Transverse colon (tissue), 4 donors: Measurements from ENCODE around the gene RNF130. TPM values are rescaled to one million over a fixed set of nuclear protein-coding genes. Genes with fewer than 3 reads are reported as not detected.

Experiments used
- DNase-seq: peaks from one replicate; pipeline ENCODE4 v3.0.0-alpha.2; 2019
- H3K27ac ChIP-seq, 4 donors: fragments of 200-600 bp; sonication (generic); 2 replicates each; pipeline ENCODE4 v1.5.1; 2016 to 2018; ENCODE audit warnings: inconsistent platforms in 4 of 4
- H3K27me3 ChIP-seq: fragments of 200-600 bp; sonication (generic); 2 replicates; pipeline ENCODE4 v1.5.1; 2017; ENCODE audit warnings: inconsistent platforms
- H3K36me3 ChIP-seq, 4 donors: fragments of 200-600 bp; sonication (generic); 2 replicates each; pipeline ENCODE4 v1.5.1; 2017 to 2019; ENCODE audit warnings: inconsistent platforms in 4 of 4
- H3K4me1 ChIP-seq, 4 donors: fragments of 200-600 bp; sonication (generic); 2 replicates each; pipeline ENCODE4 v1.5.1; 2017 to 2020; ENCODE audit warnings: inconsistent platforms in 4 of 4
- H3K4me3 ChIP-seq, 4 donors: fragments of 200-600 bp; sonication (generic); 1 replicate in 1 of 4; 2 replicates in 3 of 4; pipeline versions ENCODE4 v1.5.1 to v1.6.1; 2017 to 2019; ENCODE audit warnings: inconsistent platforms in 4 of 4
- H3K9me3 ChIP-seq, 2 donors: fragments of 200-600 bp; sonication (generic); 2 replicates each; pipeline ENCODE4 v1.5.1; 2017 to 2019; ENCODE audit warnings: inconsistent platforms in 2 of 2
- CTCF ChIP-seq, 5 experiments: fragments of 200-600 bp in 3 of 5; fragments of 450-650 bp in 2 of 5; sonication (generic) in 3 of 5; IDR thresholded peaks; 1 replicate in 2 of 5; 2 replicates in 3 of 5; pipeline ENCODE4 v1.5.1; 2016 to 2017; ENCODE audit warnings: antibody characterized with exemption in 5 of 5, inconsistent platforms in 3 of 5, mild to moderate bottlenecking in 2 of 5, moderate library complexity in 1 of 5
- EP300 ChIP-seq: sonication (generic); formaldehyde crosslinking; IDR thresholded peaks from one replicate; pipeline ENCODE4 v1.6.1; 2017; ENCODE audit warnings: antibody characterized with exemption, low read depth
- POLR2A ChIP-seq: fragments of 450-650 bp; IDR thresholded peaks from one replicate; pipeline ENCODE4 v1.6.1; 2016; ENCODE audit warnings: antibody characterized with exemption, mild to moderate bottlenecking, moderate library complexity
- POLR2AphosphoS5 ChIP-seq, 3 donors: sonication (generic); formaldehyde crosslinking; IDR thresholded peaks; one replicate each; pipeline ENCODE4 v1.6.1; 2016; ENCODE audit warnings: antibody characterized with exemption in 3 of 3
- WGBS, 2 donors: methylation state at CpG; one replicate each; pipeline ENCODE4 v1.1.5; 2018; ENCODE audit warnings: low coverage in 1 of 2; 5-methylcytosine and 5-hydroxymethylcytosine counted together
- in situ Hi-C, 4 donors: fragments of 200-750 bp; cut with MboI; loops; one replicate each; pipeline versions ENCODE4 v1.15.0 to v1.15.1; 2017; ENCODE audit warnings: low sequenced_read_pairs in 3 of 4, low pct_ligation_motif_present in 1 of 4, low pct_unique_long_range_greater_than_20kb in 1 of 4
- intact Hi-C: fragments of 100-400 bp; cut with DNase I; formaldehyde crosslinking; loops from one replicate; pipeline ENCODE4 v1.15.1; 2023; ENCODE audit warnings: low total_unique reads
- total RNA-seq, 4 donors: library from RNA; depleted of rRNA; stranded (reverse); fragments of >200 nt; gene quantifications; one replicate each; pipeline ENCODE4 v1.1.0, GENCODE V29; 2016

RNF130 gene
- total RNA-seq, 4 donors from 2014 or later = 62.2 to 95.2 (median 70.3) TPM

GRCh38 chr5:180116077-180116999 is 44.8 kb upstream of the RNF130 start:
- Histone ChIP-seq H3K9me3 (no peaks in the 10 kb centered on the region), H3K36me3 (no peaks in the 10 kb centered on the region), H3K27me3 (no peaks in the 10 kb centered on the region), H3K27ac (no peak overlapping the region), H3K4me3 (no peak overlapping the region), H3K4me1 (no peaks in the 10 kb centered on the region)
- 76% methylated on average over 31 of the region's 31 CpGs; no CpG with 5 or more reads in 1 of the 2 donors for WGBS, 2 donors
- DNase-seq = no peak
- TF ChIP-seq POLR2AphosphoS5 (IDR thresholded peaks at IDR 0.05) (no peak), EP300 (no peak), POLR2A (no peak), CTCF (IDR thresholded peaks at IDR 0.05) (no peak)
- in situ Hi-C loops = no loop called here
- intact Hi-C loops = no loop called here

GRCh38 chr5:180115326-180116076 is 43.9 kb upstream of the RNF130 start:
- no peak for DNase-seq
- in situ Hi-C loops (no loop called here), intact Hi-C loops (no loop called here)
- H3K4me3 ChIP-seq = no peak overlapping the region
- WGBS, 2 donors = 76 to 82% methylated on average over 4 to 14 of the region's 14 CpGs
- H3K9me3 ChIP-seq = no peaks in the 10 kb centered on the region
- H3K27me3 ChIP-seq = no peaks in the 10 kb centered on the region
- no peak overlapping the region for H3K27ac ChIP-seq
- no peaks in the 10 kb centered on the region for H3K4me1 ChIP-seq
- H3K36me3 ChIP-seq = no peaks in the 10 kb centered on the region
- TF ChIP-seq CTCF (IDR thresholded peaks at IDR 0.05) (no peak), POLR2AphosphoS5 (IDR thresholded peaks at IDR 0.05) (no peak), POLR2A (no peak), EP300 (no peak)

- no peaks in the 10 kb centered on the region for H3K9me3 ChIP-seq
- no peaks in the 10 kb centered on the region for H3K27me3 ChIP-seq
- H3K4me3 ChIP-seq = no peak overlapping the region
- in situ Hi-C loops (no loop called here), intact Hi-C loops (no loop called here)
- H3K36me3 ChIP-seq = no peaks in the 10 kb centered on the region
- no peak for TF ChIP-seq CTCF (IDR thresholded peaks at IDR 0.05)
- TF ChIP-seq EP300 = no peak
- TF ChIP-seq POLR2A = no peak
- no peak for TF ChIP-seq POLR2AphosphoS5 (IDR thresholded peaks at IDR 0.05)
- no peak for DNase-seq
- H3K27ac ChIP-seq = no peak overlapping the region
- 85% methylated on average over 23 of the region's 23 CpGs; no CpG with 5 or more reads in 1 of the 2 donors for WGBS, 2 donors
- H3K4me1 ChIP-seq = no peaks in the 10 kb centered on the region
These were observed 42.9 kb upstream of the RNF130 start for GRCh38 chr5:180114304-180115003.
